Stimulated activated naive CD8-positive, alpha-beta T cell treated with anti-CD3 and anti-CD28 coated beads, Interleukin-15, amount 100 ng/mL, for 72 hours (primary cell): Measurements from ENCODE around the gene PBX1.

Experiments
- ATAC-seq: fragments of 150-1000 bp; cut with Tn5 transposase; 2 replicates; pipeline ENCODE4 v1.10.0; 2021; ENCODE audit warnings: mild to moderate bottlenecking, moderate library complexity
- DNase-seq, 2 donors: peaks; one replicate each; pipeline ENCODE4 v3.0.0; 2021 to 2022
- H3K27ac Mint-ChIP-seq, 2 donors: one replicate each; pipeline ENCODE4 v1.8.0; 2022; ENCODE audit warnings: mild to moderate bottlenecking in 2 of 2, mixed read lengths in 2 of 2, moderate library complexity in 2 of 2
- H3K27me3 Mint-ChIP-seq: one replicate; pipeline ENCODE4 v1.8.0; 2022; ENCODE audit warnings: mixed read lengths
- H3K4me1 Mint-ChIP-seq: one replicate; pipeline ENCODE4 v1.8.0; 2022; ENCODE audit warnings: mild to moderate bottlenecking, mixed read lengths
- H3K4me3 Mint-ChIP-seq, 2 donors: one replicate each; pipeline ENCODE4 v1.8.0; 2022; ENCODE audit warnings: mild to moderate bottlenecking in 2 of 2, mixed read lengths in 2 of 2, moderate library complexity in 1 of 2
- H3K9me3 Mint-ChIP-seq, 2 donors: one replicate each; pipeline ENCODE4 v1.8.0; 2022; ENCODE audit warnings: mixed read lengths in 2 of 2

The PBX1 gene

DNA sequence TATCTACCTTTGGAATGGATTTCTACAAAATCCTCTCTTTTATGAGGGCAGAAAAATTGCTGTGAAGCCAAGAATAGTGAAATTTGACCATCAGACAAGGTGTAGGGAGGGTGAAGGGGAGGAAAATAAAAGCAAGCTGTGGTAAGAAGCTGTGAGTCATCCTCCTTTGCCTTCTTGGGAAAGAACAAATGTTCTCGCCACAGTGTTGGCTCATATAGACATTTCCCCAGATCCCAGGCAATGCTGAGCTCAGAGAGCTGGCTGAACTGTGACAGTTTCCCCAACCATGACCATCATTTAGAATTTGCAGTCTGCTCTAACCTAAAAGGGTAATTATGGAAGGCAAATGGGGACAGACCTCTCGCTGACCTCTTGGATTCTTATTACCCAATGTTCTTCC is 235.4 kb downstream of the PBX1 start:
- Mint-ChIP-seq H3K27ac (no peak overlapping the region), H3K4me1 (no peaks in the 10 kb centered on the region), H3K27me3 (no peaks in the 10 kb centered on the region), H3K4me3 (no peak overlapping the region), H3K9me3 (no peaks in the 10 kb centered on the region)
- DNase-seq (no peak), ATAC-seq (no peak)

DNA sequence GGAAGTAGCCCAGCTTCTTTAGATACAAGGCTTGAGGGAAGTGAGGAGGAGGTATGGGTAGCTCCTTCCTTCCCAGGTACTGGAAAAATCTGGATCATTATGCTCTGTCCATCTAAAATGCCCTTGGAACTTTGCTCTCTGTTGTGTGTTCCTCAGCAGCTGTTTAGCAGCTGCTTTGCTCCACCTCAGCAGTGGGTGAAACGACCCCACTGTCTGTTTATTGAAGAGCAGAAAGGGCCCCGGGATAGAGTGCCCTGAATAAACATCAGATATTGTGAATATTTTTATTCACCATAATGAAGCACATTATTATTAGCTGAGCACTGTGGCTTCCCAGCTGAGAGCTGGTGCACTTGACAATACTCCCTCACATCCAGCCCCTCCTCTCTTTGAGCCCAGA is 237.9 kb downstream of the PBX1 start:
- H3K9me3 Mint-ChIP-seq: no peaks in the 10 kb centered on the region
- no peaks in the 10 kb centered on the region for H3K27me3 Mint-ChIP-seq
- no peak for ATAC-seq
- no peak for DNase-seq
- H3K4me3 Mint-ChIP-seq: no peak overlapping the region
- H3K27ac Mint-ChIP-seq: no peak overlapping the region
- H3K4me1 Mint-ChIP-seq: no peaks in the 10 kb centered on the region

DNA sequence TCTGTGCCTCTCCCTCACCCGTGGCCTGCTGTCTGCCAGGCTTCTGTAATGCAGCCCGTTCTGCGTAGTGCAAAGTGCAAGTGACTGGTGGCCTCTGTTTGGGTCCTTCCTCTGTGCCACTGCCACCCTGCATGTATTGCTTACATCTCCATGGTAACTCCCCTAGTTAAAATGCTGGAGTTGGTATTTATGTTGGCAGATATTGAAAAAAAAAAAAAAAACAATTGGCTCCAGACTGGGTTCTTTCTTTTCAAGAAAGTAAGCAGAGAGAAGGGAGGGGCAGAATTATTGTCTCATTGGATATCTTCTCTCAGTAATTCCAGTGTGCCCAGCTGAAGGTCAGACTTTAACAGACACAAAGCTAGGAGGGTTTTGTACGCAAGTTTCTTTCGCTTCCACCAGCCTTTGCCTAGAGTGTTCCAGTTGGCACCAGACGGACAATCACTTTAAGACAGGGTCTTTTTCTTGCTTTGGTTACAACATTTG is 242.3 kb downstream of the PBX1 start:
- no peak overlapping the region for H3K4me3 Mint-ChIP-seq
- H3K9me3 Mint-ChIP-seq: no peaks in the 10 kb centered on the region
- H3K4me1 Mint-ChIP-seq: no peaks in the 10 kb centered on the region
- H3K27me3 Mint-ChIP-seq: no peaks in the 10 kb centered on the region
- ATAC-seq (no peak), DNase-seq (no peak)
- no peak overlapping the region for H3K27ac Mint-ChIP-seq

- DNase-seq (no peak), ATAC-seq (no peak)
- Mint-ChIP-seq H3K9me3 (no peaks in the 10 kb centered on the region), H3K4me3 (no peak overlapping the region), H3K27ac (no peak overlapping the region), H3K4me1 (no peaks in the 10 kb centered on the region), H3K27me3 (no peaks in the 10 kb centered on the region)
These were observed 243.0 kb downstream of the PBX1 start for GRCh38 chr1:164801791-164802502.

GRCh38 chr1:164802529-164803282 is 243.7 kb downstream of the PBX1 start:
- no peaks in the 10 kb centered on the region for H3K4me1 Mint-ChIP-seq
- no peaks in the 10 kb centered on the region for H3K27me3 Mint-ChIP-seq
- H3K9me3 Mint-ChIP-seq: no peaks in the 10 kb centered on the region
- ATAC-seq: no peak
- H3K4me3 Mint-ChIP-seq: no peak overlapping the region
- DNase-seq: no peak
- H3K27ac Mint-ChIP-seq: no peak overlapping the region

GRCh38 chr1:164803366-164803765 is 244.4 kb downstream of the PBX1 start:
- no peaks in the 10 kb centered on the region for H3K4me1 Mint-ChIP-seq
- H3K27me3 Mint-ChIP-seq: no peaks in the 10 kb centered on the region
- ATAC-seq: no peak
- DNase-seq: no peak
- H3K9me3 Mint-ChIP-seq: no peaks in the 10 kb centered on the region
- H3K27ac Mint-ChIP-seq: no peak overlapping the region
- no peak overlapping the region for H3K4me3 Mint-ChIP-seq

DNA sequence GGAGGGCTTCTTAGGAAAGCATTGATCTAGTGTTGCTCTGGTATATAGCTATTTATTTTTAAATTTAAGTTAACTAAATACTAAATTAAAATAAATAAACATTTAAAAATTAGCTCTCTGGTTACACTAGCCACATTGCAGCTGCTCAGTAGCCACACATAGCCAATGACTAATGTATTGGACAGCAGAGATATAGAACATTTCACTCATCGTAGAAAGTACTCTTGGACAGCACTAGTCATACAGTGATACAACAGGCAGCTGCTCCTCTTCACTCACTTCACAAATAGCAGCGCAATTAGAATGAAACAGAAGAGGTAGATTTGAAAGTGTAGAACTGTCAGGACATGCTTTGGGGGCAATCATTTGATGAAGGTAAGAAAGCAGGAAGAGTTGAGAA is 245.4 kb downstream of the PBX1 start:
- ATAC-seq (no peak), DNase-seq (no peak)
- H3K4me1 Mint-ChIP-seq: no peaks in the 10 kb centered on the region
- no peak overlapping the region for H3K4me3 Mint-ChIP-seq
- no peaks in the 10 kb centered on the region for H3K9me3 Mint-ChIP-seq
- H3K27ac Mint-ChIP-seq: no peak overlapping the region
- H3K27me3 Mint-ChIP-seq: no peaks in the 10 kb centered on the region

DNA sequence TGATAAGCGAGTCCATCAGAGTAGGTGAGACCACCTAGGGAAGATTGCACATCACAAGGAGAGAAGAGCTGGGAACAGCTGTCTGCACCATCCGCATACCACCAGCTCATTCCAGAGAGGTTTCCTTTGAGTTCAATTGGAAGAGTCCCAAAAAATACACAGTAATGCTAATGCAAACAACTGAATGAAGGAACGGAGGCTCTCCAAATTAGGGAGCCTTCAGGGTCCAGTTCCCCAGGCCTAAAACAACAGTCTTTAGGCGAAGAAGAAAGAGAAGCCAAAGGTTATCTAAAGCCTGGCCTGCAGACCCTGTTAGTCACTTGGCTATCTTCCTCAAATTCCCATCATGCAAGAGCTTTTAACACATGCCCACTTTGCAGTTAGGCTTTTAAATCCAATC is 246.4 kb downstream of the PBX1 start:
- Mint-ChIP-seq H3K27me3 (no peaks in the 10 kb centered on the region), H3K27ac (no peak overlapping the region), H3K4me1 (no peaks in the 10 kb centered on the region), H3K9me3 (no peaks in the 10 kb centered on the region), H3K4me3 (no peak overlapping the region)
- no peak for ATAC-seq
- no peak for DNase-seq

GRCh38 chr1:164806531-164806930 is 247.5 kb downstream of the PBX1 start:
- DNase-seq: no peak
- Mint-ChIP-seq H3K27ac (no peak overlapping the region), H3K4me3 (no peak overlapping the region), H3K27me3 (no peaks in the 10 kb centered on the region), H3K4me1 (no peaks in the 10 kb centered on the region), H3K9me3 (no peaks in the 10 kb centered on the region)
- no peak for ATAC-seq

GRCh38 chr1:164813776-164814175 is 254.8 kb downstream of the PBX1 start:
- peaks cover 0 to 4% of the 10 kb centered on the region in 2 donors for H3K9me3 Mint-ChIP-seq
- no peak overlapping the region for H3K27ac Mint-ChIP-seq
- DNase-seq (no peak), ATAC-seq (no peak)
- no peak overlapping the region for H3K4me3 Mint-ChIP-seq
- no peaks in the 10 kb centered on the region for H3K4me1 Mint-ChIP-seq
- H3K27me3 Mint-ChIP-seq: no peaks in the 10 kb centered on the region

- DNase-seq: no peak
- no peak for ATAC-seq
- Mint-ChIP-seq H3K4me1 (no peaks in the 10 kb centered on the region), H3K4me3 (no peak overlapping the region), H3K27ac (no peak overlapping the region), H3K9me3 (peaks cover 0 to 13% of the 10 kb centered on the region in 2 donors), H3K27me3 (no peaks in the 10 kb centered on the region)
These were observed 262.7 kb downstream of the PBX1 start for GRCh38 chr1:164821648-164822047.

GRCh38 chr1:164823486-164824279 is 264.7 kb downstream of the PBX1 start:
- no peaks in the 10 kb centered on the region for H3K4me1 Mint-ChIP-seq
- ATAC-seq (no peak), DNase-seq (no peak)
- H3K4me3 Mint-ChIP-seq: no peak overlapping the region
- H3K27ac Mint-ChIP-seq: no peak overlapping the region
- H3K9me3 Mint-ChIP-seq: peaks cover 0 to 8% of the 10 kb centered on the region in 2 donors
- no peaks in the 10 kb centered on the region for H3K27me3 Mint-ChIP-seq

- ATAC-seq (no peak), DNase-seq (no peak)
- Mint-ChIP-seq H3K27ac (no peak overlapping the region), H3K4me3 (no peak overlapping the region), H3K4me1 (no peaks in the 10 kb centered on the region), H3K9me3 (peaks cover 0 to 8% of the 10 kb centered on the region in 2 donors), H3K27me3 (no peaks in the 10 kb centered on the region)
These were observed 265.6 kb downstream of the PBX1 start for GRCh38 chr1:164824542-164824941.

GRCh38 chr1:164830628-164831027 is 271.6 kb downstream of the PBX1 start:
- ATAC-seq: no peak
- H3K4me3 Mint-ChIP-seq: no peak overlapping the region
- no peaks in the 10 kb centered on the region for H3K9me3 Mint-ChIP-seq
- H3K27me3 Mint-ChIP-seq: no peaks in the 10 kb centered on the region
- no peaks in the 10 kb centered on the region for H3K4me1 Mint-ChIP-seq
- H3K27ac Mint-ChIP-seq: no peak overlapping the region
- DNase-seq: no peak

DNA sequence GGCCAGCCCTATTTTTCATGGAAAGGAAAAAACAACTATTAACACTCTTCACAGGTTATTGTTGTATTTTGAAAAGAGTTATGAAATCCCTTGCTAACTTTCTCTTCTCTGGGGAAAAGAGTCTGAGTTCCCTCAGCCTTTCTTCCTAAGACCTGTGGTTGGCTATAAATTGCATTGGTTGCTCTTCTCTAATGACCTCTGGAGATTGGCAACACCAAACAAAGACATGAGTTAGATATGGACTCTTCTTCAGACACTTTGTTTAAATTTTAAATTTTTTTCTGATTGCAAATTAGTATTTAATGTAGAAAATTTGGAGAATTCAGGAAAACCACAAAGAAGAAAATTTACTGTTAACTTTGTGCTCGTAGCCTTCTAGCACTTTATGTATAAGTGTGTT is 275.7 kb downstream of the PBX1 start:
- ATAC-seq (no peak), DNase-seq (no peak)
- H3K4me1 Mint-ChIP-seq: no peaks in the 10 kb centered on the region
- no peak overlapping the region for H3K27ac Mint-ChIP-seq
- H3K9me3 Mint-ChIP-seq: no peaks in the 10 kb centered on the region
- no peak overlapping the region for H3K4me3 Mint-ChIP-seq
- H3K27me3 Mint-ChIP-seq: no peaks in the 10 kb centered on the region

- H3K4me1 Mint-ChIP-seq: no peaks in the 10 kb centered on the region
- no peak for DNase-seq
- no peak overlapping the region for H3K4me3 Mint-ChIP-seq
- H3K9me3 Mint-ChIP-seq: no peaks in the 10 kb centered on the region
- peak overlapping the region in 1 of 2 donors; percentile 58 for H3K27ac Mint-ChIP-seq
- ATAC-seq: no peak
- H3K27me3 Mint-ChIP-seq: no peaks in the 10 kb centered on the region
These were observed 277.6 kb downstream of the PBX1 start for GRCh38 chr1:164836614-164837018.
